ENCODE results near the gene PHACTR1. TPM values are rescaled to one million over a fixed set of nuclear protein-coding genes. Genes with fewer than 3 reads are reported as not detected.

The PHACTR1 gene
- polyA plus RNA-seq, 1 of the 3 experiments (the other 2 are of a cell fraction): 0.12 TPM

- Histone ChIP-seq H3K4me1 (ENCODE audit: control insufficient read depth in 1 of 2, insufficient read depth in 2 of 2, low read depth in 1 of 2, low read length in 1 of 2) (no peaks in the 10 kb centered on the region), H3K27ac (ENCODE audit: low read depth in 2 of 2, low read length in 1 of 2) (no peak overlapping the region), H3K9me3 (no peaks in the 10 kb centered on the region), H2AFZ (ENCODE audit: low read depth) (no peak overlapping the region), H4K20me1 (ENCODE audit: insufficient read depth) (no peaks in the 10 kb centered on the region), H3K79me2 (ENCODE audit: insufficient read depth) (no peaks in the 10 kb centered on the region), H3F3A (replicated peaks; ENCODE audit: insufficient read depth) (no peaks in the 10 kb centered on the region), H3K9ac (no peak overlapping the region), H3K27me3 (ENCODE audit: insufficient read depth) (no peaks in the 10 kb centered on the region), H3K4me3 (ENCODE audit: low read depth in 2 of 2, low read length in 1 of 2) (no peak overlapping the region), H3K36me3 (replicated peaks in 1 of 2; ENCODE audit: control insufficient read depth in 1 of 2, insufficient read depth in 2 of 2, low read length in 1 of 2) (no peaks in the 10 kb centered on the region), H3K4me2 (no peak overlapping the region), H3K9me2 (no peaks in the 10 kb centered on the region)
- no peak for DNase-seq
- ChIA-PET CTCF (no interaction called here), POLR2A (no interaction called here)
- 24% methylated on average over 2 of the region's 2 CpGs for WGBS (ENCODE audit: low lambda C conversion rate)
- no peak for TF ChIP-seq FOSL2 (IDR thresholded peaks at IDR 0.05; ENCODE audit: borderline replicate concordance, low read depth)
- TF ChIP-seq EZH2phosphoT487 (IDR thresholded peaks at IDR 0.05; ENCODE audit: borderline replicate concordance, low read depth): no peak
- TF ChIP-seq ZBTB33 (IDR thresholded peaks at IDR 0.05; ENCODE audit: borderline replicate concordance, low read depth): no peak
- TF ChIP-seq CTCF (IDR thresholded peaks at IDR 0.05): no peak
- no peak for TF ChIP-seq FOXJ3 (CRISPR knock-in tag; IDR thresholded peaks at IDR 0.05)
- no peak for TF ChIP-seq YY1 (IDR thresholded peaks at IDR 0.05; ENCODE audit: low read depth)
- TF ChIP-seq GATA2 (CRISPR knock-in tag; IDR thresholded peaks at IDR 0.05): no peak
- TF ChIP-seq POLR2AphosphoS5 (IDR thresholded peaks at IDR 0.05; ENCODE audit: low read depth, low read length): no peak
These were observed 518.8 kb downstream of the PHACTR1 start for GRCh38 chr6:13235339-13235738.

GRCh38 chr6:13237318-13237717, 520.8 kb downstream of the PHACTR1 start:
- ChIA-PET CTCF (interaction anchor here (0.6 kb wide), 1 partner anchor 604 kb away, joined by 4 read pairs; no protein-coding TSS in a partner anchor), POLR2A (no interaction called here)
- H3K27ac ChIP-seq (ENCODE audit: low read depth in 2 of 2, low read length in 1 of 2): no peak overlapping the region
- no peak overlapping the region for H3K4me2 ChIP-seq
- DNase-seq: no peak
- WGBS (ENCODE audit: low lambda C conversion rate): 36% methylated on average over 3 of the region's 3 CpGs
- H3K4me3 ChIP-seq (ENCODE audit: low read depth in 2 of 2, low read length in 1 of 2): no peak overlapping the region
- TF ChIP-seq MAX (IDR thresholded peaks at IDR 0.05; ENCODE audit: low read depth) (no peak), CHD2 (IDR thresholded peaks at IDR 0.05; ENCODE audit: low read length, partially characterized antibody) (no peak), RFX5 (IDR thresholded peaks at IDR 0.05; ENCODE audit: low read length) (no peak), EZH2phosphoT487 (IDR thresholded peaks at IDR 0.05; ENCODE audit: borderline replicate concordance, low read depth) (no peak), RCOR1 (IDR thresholded peaks at IDR 0.05; ENCODE audit: low read length) (no peak), POLR2AphosphoS5 (IDR thresholded peaks at IDR 0.05; ENCODE audit: low read depth, low read length) (no peak), EP300 (IDR thresholded peaks at IDR 0.05; ENCODE audit: borderline replicate concordance in 1 of 2, low read depth in 1 of 2, low read length in 1 of 2) (no peak), ELF1 (IDR thresholded peaks at IDR 0.05) (no peak)
- H2AFZ ChIP-seq (ENCODE audit: low read depth): no peak overlapping the region
- no peaks in the 10 kb centered on the region for H3F3A ChIP-seq (replicated peaks; ENCODE audit: insufficient read depth)
- H3K36me3 ChIP-seq (replicated peaks in 1 of 2; ENCODE audit: control insufficient read depth in 1 of 2, insufficient read depth in 2 of 2, low read length in 1 of 2): no peaks in the 10 kb centered on the region
- H3K9me2 ChIP-seq: no peaks in the 10 kb centered on the region
- no peaks in the 10 kb centered on the region for H3K9me3 ChIP-seq
- no peaks in the 10 kb centered on the region for H3K4me1 ChIP-seq (ENCODE audit: control insufficient read depth in 1 of 2, insufficient read depth in 2 of 2, low read depth in 1 of 2, low read length in 1 of 2)
- H3K9ac ChIP-seq: no peak overlapping the region
- H3K27me3 ChIP-seq (ENCODE audit: insufficient read depth): no peaks in the 10 kb centered on the region
- no peaks in the 10 kb centered on the region for H3K79me2 ChIP-seq (ENCODE audit: insufficient read depth)
- no peaks in the 10 kb centered on the region for H4K20me1 ChIP-seq (ENCODE audit: insufficient read depth)

Data from SK-N-SH (cell line).